HG02970 (cell line): ENCODE data around the gene UNC119B.

Source experiments
- ATAC-seq: cut with Tn5 transposase; IDR thresholded peaks from one replicate; pipeline ENCODE4 v1.9.1; 2021; ENCODE audit warnings: mild to moderate bottlenecking, moderate library complexity, moderate number of reproducible peaks; ENCODE audit not compliant: unreplicated experiment, low FRiP score

Gene UNC119B

GRCh38 chr12:120761519-120761934, 51.3 kb downstream of the UNC119B start:
- no peak for ATAC-seq

DNA sequence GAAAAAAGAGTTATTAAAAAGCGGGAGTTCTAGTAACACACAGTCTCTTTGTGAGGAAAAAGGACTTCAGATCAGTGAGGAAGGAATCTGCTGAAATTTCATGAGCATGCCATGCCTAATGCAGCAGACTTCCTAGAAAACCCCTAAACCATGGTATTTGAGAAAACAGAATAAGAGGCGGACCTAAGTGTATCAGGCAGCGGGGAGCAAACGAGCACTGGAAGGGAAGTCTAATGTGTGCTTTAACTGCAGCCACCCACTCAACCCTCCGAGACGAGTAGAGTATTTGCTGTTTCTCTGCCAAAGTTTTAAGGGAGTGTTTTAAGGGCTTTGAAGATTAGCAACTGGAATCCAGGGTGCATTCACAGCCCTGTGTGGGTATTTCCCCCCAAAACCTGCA, 51.8 kb downstream of the UNC119B start:
- no peak for ATAC-seq

DNA sequence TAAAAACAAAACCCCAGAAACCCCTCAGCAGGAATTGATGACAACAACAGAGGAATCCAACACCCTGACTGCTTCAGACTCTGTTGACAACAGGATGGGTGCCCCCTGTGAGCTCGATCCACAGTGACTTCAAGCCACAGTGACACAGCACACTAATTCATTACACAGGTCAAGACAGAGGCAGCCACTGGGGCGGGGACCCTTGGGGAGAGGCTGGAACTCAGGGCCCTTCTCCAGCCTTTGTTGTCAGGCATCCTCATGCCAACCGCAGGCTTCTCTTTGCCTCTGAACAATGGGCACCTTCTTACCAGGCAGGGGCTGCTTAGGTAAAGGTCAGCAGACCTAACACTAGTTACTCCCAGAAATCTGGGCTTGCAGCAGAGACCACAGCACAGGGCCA, 53.0 kb downstream of the UNC119B start:
- ATAC-seq, result no peak

- no peak for ATAC-seq
Observed at GRCh38 chr12:120764816-120765215, 54.6 kb downstream of the UNC119B start.

DNA sequence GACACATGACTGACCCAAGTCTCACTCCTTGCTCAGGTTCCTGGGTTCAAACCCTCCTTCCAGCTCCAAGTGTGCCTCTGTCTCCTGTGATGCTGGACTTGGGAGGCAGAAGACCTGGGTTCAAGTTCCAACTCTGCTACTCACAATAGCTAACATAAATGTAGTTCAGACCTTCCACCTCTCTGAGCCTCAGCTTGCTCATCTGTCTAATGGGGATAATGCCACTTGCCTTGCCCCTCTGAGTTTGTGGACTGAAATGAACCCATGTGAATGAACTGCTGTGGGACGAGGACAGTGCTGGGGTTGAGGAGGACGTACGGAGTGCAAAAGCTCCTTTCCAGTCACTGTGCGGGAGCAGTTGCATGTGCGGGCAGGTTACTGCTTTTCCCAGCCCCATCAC, 56.3 kb downstream of the UNC119B start:
- ATAC-seq, result no peak

GRCh38 chr12:120767071-120768024, 57.1 kb downstream of the UNC119B start:
- ATAC-seq, result no peak

GRCh38 chr12:120771097-120771496, 60.8 kb downstream of the UNC119B start:
- no peak for ATAC-seq
